Measurements from ENCODE around the gene PUM2.

PUM2 gene

GRCh38 chr2:20205069-20205468, 145.6 kb downstream of the PUM2 start:
- DNase-seq: no peak
- Histone ChIP-seq H3K4me3 (ENCODE audit: control insufficient read depth in 1 of 7, extremely low read depth in 1 of 7, insufficient read depth in 4 of 7, low read depth in 2 of 7, low read length in 6 of 7) (no peak overlapping the region), H3K36me3 (ENCODE audit: control insufficient read depth in 4 of 4, insufficient read depth in 4 of 4, low read length in 3 of 4) (no peaks in the 10 kb centered on the region), H3K4me1 (ENCODE audit: control extremely low read depth in 1 of 4, control insufficient read depth in 4 of 4, insufficient read depth in 4 of 4, low read length in 3 of 4) (peaks cover 0 to 8% (median 4%) of the 10 kb centered on the region in 4 experiments), H3K9me3 (ENCODE audit: control extremely low read depth in 1 of 5, control insufficient read depth in 4 of 5, insufficient read depth in 2 of 5, low read depth in 1 of 5, low read length in 4 of 5) (no peaks in the 10 kb centered on the region), H3K27ac (ENCODE audit: insufficient read depth in 1 of 2, low read depth in 1 of 2, low read length in 2 of 2, poor library complexity in 1 of 2, severe bottlenecking in 2 of 2) (no peak overlapping the region), H3K27me3 (replicated peaks in 2 of 5; ENCODE audit: control insufficient read depth in 4 of 5, insufficient read depth in 5 of 5, low read length in 4 of 5) (no peaks in the 10 kb centered on the region)
- WGBS (ENCODE audit: insufficient coverage): 75% methylated on average over 6 of the region's 7 CpGs
- POLR2A ChIA-PET: interaction anchor here (0.7 kb wide), 1 partner anchor 479 kb away, joined by 3 read pairs; no protein-coding TSS in a partner anchor
- CTCF ChIA-PET: interaction anchor here (1.2 to 1.4 kb wide), 3 partner anchors 18 to 105 kb away, joined by 3 to 4 read pairs (median 4); no protein-coding TSS in a partner anchor

DNA sequence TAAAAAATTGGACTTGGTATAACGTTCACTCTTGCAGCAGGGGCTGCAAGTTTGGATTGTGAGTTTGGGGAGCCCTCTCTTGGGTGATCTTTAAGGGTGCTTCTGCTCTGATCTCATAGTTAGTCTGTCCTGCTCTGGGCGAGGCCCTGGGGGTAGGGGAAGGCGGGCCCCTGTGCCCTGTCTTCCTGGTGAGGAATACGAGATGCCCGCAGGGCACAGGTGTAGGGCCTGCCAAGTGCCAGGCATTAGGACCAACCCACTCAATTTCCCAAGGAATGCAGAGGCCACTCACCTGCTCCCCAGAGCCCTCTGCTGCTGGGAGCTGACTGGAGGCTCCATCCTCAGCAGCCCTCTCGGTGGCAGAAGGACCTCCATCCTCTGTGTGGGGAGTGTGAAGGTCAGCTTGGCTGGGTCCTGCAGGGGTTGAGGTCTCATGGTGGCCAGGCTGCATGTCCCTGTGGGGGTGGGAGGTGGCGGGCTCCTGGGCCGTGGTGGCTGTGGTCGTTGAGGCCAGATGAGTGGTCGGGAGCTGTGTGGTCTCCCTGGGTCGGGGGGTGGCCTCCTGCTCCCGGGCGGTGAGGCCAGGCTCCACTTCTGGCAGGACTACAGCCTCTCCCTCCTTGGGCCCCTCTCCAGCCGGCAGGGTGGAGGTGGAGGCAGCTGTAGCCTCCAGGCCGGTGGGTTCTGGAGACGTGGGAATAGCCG, 147.0 kb downstream of the PUM2 start:
- Histone ChIP-seq H3K27ac (ENCODE audit: insufficient read depth in 1 of 2, low read depth in 1 of 2, low read length in 2 of 2, poor library complexity in 1 of 2, severe bottlenecking in 2 of 2) (no peak overlapping the region), H3K9me3 (ENCODE audit: control extremely low read depth in 1 of 5, control insufficient read depth in 4 of 5, insufficient read depth in 2 of 5, low read depth in 1 of 5, low read length in 4 of 5) (no peaks in the 10 kb centered on the region), H3K4me1 (ENCODE audit: control extremely low read depth in 1 of 4, control insufficient read depth in 4 of 4, insufficient read depth in 4 of 4, low read length in 3 of 4) (peaks cover 0 to 8% (median 4%) of the 10 kb centered on the region in 4 experiments), H3K36me3 (ENCODE audit: control insufficient read depth in 4 of 4, insufficient read depth in 4 of 4, low read length in 3 of 4) (no peaks in the 10 kb centered on the region), H3K27me3 (replicated peaks in 2 of 5; ENCODE audit: control insufficient read depth in 4 of 5, insufficient read depth in 5 of 5, low read length in 4 of 5) (no peaks in the 10 kb centered on the region), H3K4me3 (ENCODE audit: control insufficient read depth in 1 of 7, extremely low read depth in 1 of 7, insufficient read depth in 4 of 7, low read depth in 2 of 7, low read length in 6 of 7) (no peak overlapping the region)
- ChIA-PET POLR2A (no interaction called here), CTCF (interaction anchor here (1.2 to 1.7 kb wide), 3 partner anchors 18 to 22 kb away, joined by 3 to 4 read pairs (median 4); no protein-coding TSS in a partner anchor)
- no peak for DNase-seq
- 93% methylated on average over 13 of the region's 17 CpGs for WGBS (ENCODE audit: insufficient coverage)

DNA sequence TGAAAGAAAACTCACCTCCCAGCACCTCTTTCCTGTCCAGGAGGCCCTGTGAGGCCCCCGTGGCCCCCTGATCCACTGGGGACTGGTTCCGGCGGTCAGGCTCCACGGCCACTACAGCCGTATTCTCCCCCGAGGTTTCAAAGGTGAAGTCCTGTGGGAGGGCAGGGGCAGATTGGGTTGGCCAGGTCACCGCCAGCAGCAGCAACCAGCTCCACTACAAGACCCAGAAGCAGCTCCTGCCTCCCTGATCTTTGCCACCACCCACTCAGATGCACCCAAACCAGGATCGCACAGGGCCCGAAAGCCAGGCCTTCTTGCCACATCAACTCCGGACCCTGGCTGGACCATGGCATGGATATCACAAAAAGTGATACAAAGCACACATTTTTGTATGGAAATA, 147.6 kb downstream of the PUM2 start:
- H3K4me3 ChIP-seq (ENCODE audit: control insufficient read depth in 1 of 7, extremely low read depth in 1 of 7, insufficient read depth in 4 of 7, low read depth in 2 of 7, low read length in 6 of 7): no peak overlapping the region
- no peak overlapping the region for H3K27ac ChIP-seq (ENCODE audit: insufficient read depth in 1 of 2, low read depth in 1 of 2, low read length in 2 of 2, poor library complexity in 1 of 2, severe bottlenecking in 2 of 2)
- H3K27me3 ChIP-seq (replicated peaks in 2 of 5; ENCODE audit: control insufficient read depth in 4 of 5, insufficient read depth in 5 of 5, low read length in 4 of 5): no peaks in the 10 kb centered on the region
- H3K4me1 ChIP-seq (ENCODE audit: control extremely low read depth in 1 of 4, control insufficient read depth in 4 of 4, insufficient read depth in 4 of 4, low read length in 3 of 4): peaks cover 0 to 8% (median 4%) of the 10 kb centered on the region in 4 experiments
- 93% methylated on average over 4 of the region's 10 CpGs for WGBS (ENCODE audit: insufficient coverage)
- H3K36me3 ChIP-seq (ENCODE audit: control insufficient read depth in 4 of 4, insufficient read depth in 4 of 4, low read length in 3 of 4): no peaks in the 10 kb centered on the region
- CTCF ChIA-PET: interaction anchor here (1.7 kb wide), 1 partner anchor 17 kb away, joined by 3 read pairs; no protein-coding TSS in a partner anchor
- DNase-seq: no peak
- POLR2A ChIA-PET: no interaction called here
- H3K9me3 ChIP-seq (ENCODE audit: control extremely low read depth in 1 of 5, control insufficient read depth in 4 of 5, insufficient read depth in 2 of 5, low read depth in 1 of 5, low read length in 4 of 5): no peaks in the 10 kb centered on the region

GRCh38 chr2:20201671-20202070, 149.0 kb downstream of the PUM2 start:
- Histone ChIP-seq H3K4me3 (ENCODE audit: control insufficient read depth in 1 of 7, extremely low read depth in 1 of 7, insufficient read depth in 4 of 7, low read depth in 2 of 7, low read length in 6 of 7) (no peak overlapping the region), H3K36me3 (ENCODE audit: control insufficient read depth in 4 of 4, insufficient read depth in 4 of 4, low read length in 3 of 4) (no peaks in the 10 kb centered on the region), H3K4me1 (ENCODE audit: control extremely low read depth in 1 of 4, control insufficient read depth in 4 of 4, insufficient read depth in 4 of 4, low read length in 3 of 4) (peaks cover 0 to 2% (median 0%) of the 10 kb centered on the region in 4 experiments), H3K27me3 (replicated peaks in 2 of 5; ENCODE audit: control insufficient read depth in 4 of 5, insufficient read depth in 5 of 5, low read length in 4 of 5) (no peaks in the 10 kb centered on the region), H3K9me3 (ENCODE audit: control extremely low read depth in 1 of 5, control insufficient read depth in 4 of 5, insufficient read depth in 2 of 5, low read depth in 1 of 5, low read length in 4 of 5) (no peaks in the 10 kb centered on the region), H3K27ac (ENCODE audit: insufficient read depth in 1 of 2, low read depth in 1 of 2, low read length in 2 of 2, poor library complexity in 1 of 2, severe bottlenecking in 2 of 2) (no peak overlapping the region)
- CTCF ChIA-PET: interaction anchor here (1.7 kb wide), 1 partner anchor 16 kb away, joined by 3 read pairs; no protein-coding TSS in a partner anchor
- WGBS (ENCODE audit: insufficient coverage): 95% methylated on average over 15 of the region's 17 CpGs
- no peak for DNase-seq
- POLR2A ChIA-PET: no interaction called here

DNA sequence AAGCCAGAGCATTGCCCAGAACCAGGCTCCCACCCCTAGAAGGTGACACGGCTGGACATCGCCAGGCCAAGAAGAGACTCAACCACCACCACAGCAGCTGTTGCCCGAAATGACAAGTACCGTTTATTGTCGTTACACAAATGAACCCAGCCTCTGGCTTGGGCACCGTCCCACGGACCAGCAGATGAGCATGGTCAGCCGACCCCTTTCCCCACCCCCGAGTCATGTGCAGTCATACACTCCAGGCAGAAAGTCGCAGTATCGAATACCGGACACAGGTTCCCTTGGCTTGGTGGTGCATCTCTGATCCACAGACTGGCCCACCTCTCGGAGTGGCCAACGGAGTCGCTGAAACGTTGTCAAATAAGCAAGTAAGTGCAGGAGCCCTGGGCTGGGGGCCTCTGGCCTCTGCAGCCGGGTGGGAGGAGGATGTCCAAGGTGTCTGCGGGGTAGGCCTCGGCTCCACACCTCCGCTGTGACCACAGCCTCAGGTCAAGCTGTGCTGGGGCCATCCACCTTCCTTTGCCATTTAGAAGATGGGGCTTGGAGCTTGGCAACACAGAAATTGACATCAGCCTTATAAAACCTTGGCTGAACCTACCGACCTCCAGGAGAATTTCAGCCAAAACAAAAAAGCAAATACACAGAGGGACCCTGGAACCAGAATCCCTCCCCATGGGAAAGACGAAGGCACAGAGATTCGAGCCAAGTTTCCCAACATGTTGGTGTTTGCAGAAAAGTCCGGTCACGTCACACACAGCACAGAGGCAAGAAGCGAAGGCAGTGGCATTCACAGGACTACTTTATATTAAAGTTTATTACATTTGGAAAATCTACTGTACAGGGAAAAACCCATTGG, 149.7 kb downstream of the PUM2 start:
- POLR2A ChIA-PET: no interaction called here
- Histone ChIP-seq H3K27me3 (replicated peaks in 2 of 5; ENCODE audit: control insufficient read depth in 4 of 5, insufficient read depth in 5 of 5, low read length in 4 of 5) (no peaks in the 10 kb centered on the region), H3K9me3 (ENCODE audit: control extremely low read depth in 1 of 5, control insufficient read depth in 4 of 5, insufficient read depth in 2 of 5, low read depth in 1 of 5, low read length in 4 of 5) (no peaks in the 10 kb centered on the region), H3K4me1 (ENCODE audit: control extremely low read depth in 1 of 4, control insufficient read depth in 4 of 4, insufficient read depth in 4 of 4, low read length in 3 of 4) (no peaks in the 10 kb centered on the region), H3K27ac (ENCODE audit: insufficient read depth in 1 of 2, low read depth in 1 of 2, low read length in 2 of 2, poor library complexity in 1 of 2, severe bottlenecking in 2 of 2) (no peak overlapping the region), H3K4me3 (ENCODE audit: control insufficient read depth in 1 of 7, extremely low read depth in 1 of 7, insufficient read depth in 4 of 7, low read depth in 2 of 7, low read length in 6 of 7) (no peak overlapping the region), H3K36me3 (ENCODE audit: control insufficient read depth in 4 of 4, insufficient read depth in 4 of 4, low read length in 3 of 4) (no peaks in the 10 kb centered on the region)
- 97% methylated on average over 20 of the region's 26 CpGs for WGBS (ENCODE audit: insufficient coverage)
- CTCF ChIA-PET: no interaction called here
- DNase-seq: no peak

DNA sequence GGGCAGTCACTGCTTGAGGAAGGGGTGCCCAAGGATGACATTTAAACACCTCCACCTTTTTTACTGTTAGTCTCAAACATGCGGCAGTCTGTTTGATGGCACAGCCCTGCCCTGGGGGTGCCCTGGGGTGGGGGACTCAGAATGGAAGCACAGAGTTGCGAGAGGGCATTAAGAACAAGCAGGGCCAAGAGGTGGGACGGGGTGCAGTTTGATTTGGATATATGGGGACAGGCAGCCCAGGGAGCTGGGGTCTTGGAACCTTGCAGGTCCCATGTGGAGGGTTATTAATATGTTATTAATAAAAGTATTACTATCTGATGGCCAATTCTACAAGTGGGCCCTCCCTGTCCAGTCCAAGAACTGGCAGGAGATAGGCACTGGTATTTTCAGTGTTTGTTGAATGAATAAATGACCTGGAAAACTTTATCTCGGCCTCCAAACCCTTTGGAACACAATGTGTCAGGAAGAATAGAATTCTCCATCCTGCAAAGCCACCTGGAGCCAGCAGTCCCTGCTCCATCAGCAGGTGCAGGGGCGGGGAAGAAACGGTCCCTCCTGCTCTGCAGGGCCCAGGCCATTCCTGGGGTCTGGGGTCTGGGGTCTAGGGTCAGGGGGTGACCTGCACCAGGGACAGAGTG, 150.9 kb downstream of the PUM2 start:
- ChIA-PET CTCF (no interaction called here), POLR2A (no interaction called here)
- H3K36me3 ChIP-seq (ENCODE audit: control insufficient read depth in 4 of 4, insufficient read depth in 4 of 4, low read length in 3 of 4): no peaks in the 10 kb centered on the region
- no peaks in the 10 kb centered on the region for H3K9me3 ChIP-seq (ENCODE audit: control extremely low read depth in 1 of 5, control insufficient read depth in 4 of 5, insufficient read depth in 2 of 5, low read depth in 1 of 5, low read length in 4 of 5)
- no peaks in the 10 kb centered on the region for H3K4me1 ChIP-seq (ENCODE audit: control extremely low read depth in 1 of 4, control insufficient read depth in 4 of 4, insufficient read depth in 4 of 4, low read length in 3 of 4)
- no peak overlapping the region for H3K27ac ChIP-seq (ENCODE audit: insufficient read depth in 1 of 2, low read depth in 1 of 2, low read length in 2 of 2, poor library complexity in 1 of 2, severe bottlenecking in 2 of 2)
- DNase-seq: no peak
- H3K4me3 ChIP-seq (ENCODE audit: control insufficient read depth in 1 of 7, extremely low read depth in 1 of 7, insufficient read depth in 4 of 7, low read depth in 2 of 7, low read length in 6 of 7): no peak overlapping the region
- 100% methylated on average over 3 of the region's 6 CpGs for WGBS (ENCODE audit: insufficient coverage)
- H3K27me3 ChIP-seq (replicated peaks in 2 of 5; ENCODE audit: control insufficient read depth in 4 of 5, insufficient read depth in 5 of 5, low read length in 4 of 5): no peaks in the 10 kb centered on the region
